OCI-LY3 (cell line): ENCODE data around the gene TMPRSS13.

Experiments used
- H2AFZ ChIP-seq: fragments of 200-600, 300-600 bp; shearing (Covaris generic); 2 replicates; pipeline ENCODE4 v1.6.0; 2014; ENCODE audit warnings: antibody characterized with exemption, low read depth, low read length
- H3K27ac ChIP-seq: fragments of 200-600, 300-600 bp; sonication (generic); 2 replicates; pipeline ENCODE4 v1.5.1; 2014; ENCODE audit warnings: mild to moderate bottlenecking, low read length, moderate library complexity, mixed read lengths
- H3K27me3 ChIP-seq: fragments of 200-600, 300-600 bp; sonication (generic); 2 replicates; pipeline ENCODE4 v1.6.1; 2014; ENCODE audit warnings: low read depth, low read length, mixed read lengths
- H3K36me3 ChIP-seq: fragments of 200-600, 300-600 bp; sonication (generic); replicated peaks from 2 replicates; pipeline ENCODE3; 2014; ENCODE audit warnings: low read depth, low read length, mixed read lengths
- H3K4me1 ChIP-seq: fragments of 300-600, 200-600 bp; sonication (generic); 2 replicates; pipeline ENCODE4 v1.6.1; 2014; ENCODE audit warnings: low read length, mixed read lengths
- H3K4me2 ChIP-seq: fragments of 200-600, 300-600 bp; sonication (generic); 2 replicates; pipeline ENCODE4 v1.6.1; 2014; ENCODE audit warnings: low read length, mixed read lengths
- H3K4me3 ChIP-seq: fragments of 300-600, 200-600 bp; sonication (generic); 2 replicates; pipeline ENCODE4 v1.5.1; 2014; ENCODE audit warnings: antibody characterized with exemption, mild to moderate bottlenecking, low read length, moderate library complexity
- H3K79me2 ChIP-seq: fragments of 300-600, 200-600 bp; shearing (Covaris generic); 2 replicates; pipeline ENCODE4 v1.6.1; 2014; ENCODE audit warnings: mild to moderate bottlenecking, low read length, mixed read lengths
- H3K9ac ChIP-seq: fragments of 300-600, 200-600 bp; shearing (Covaris generic); 2 replicates; pipeline ENCODE4 v1.6.0; 2014; ENCODE audit warnings: mild to moderate bottlenecking, low read length, moderate library complexity
- H3K9me3 ChIP-seq: fragments of 200-600, 300-600 bp; shearing (Covaris generic); 2 replicates; pipeline ENCODE4 v1.6.1; 2014; ENCODE audit warnings: low read length, mixed read lengths; ENCODE audit not compliant: insufficient read depth
- H4K20me1 ChIP-seq: fragments of 200-600, 300-600 bp; sonication (generic); 2 replicates; pipeline ENCODE4 v1.6.1; 2016; ENCODE audit warnings: low read length, mixed read lengths; ENCODE audit not compliant: insufficient read depth
- CTCF ChIP-seq: fragments of 200-600, 300-600 bp; sonication (generic); IDR thresholded peaks from 2 replicates; pipeline ENCODE4 v1.5.1; 2014; ENCODE audit warnings: antibody characterized with exemption, low read length, low read depth
- EZH2phosphoT487 ChIP-seq: fragments of 200-600 bp; shearing (Covaris generic); IDR thresholded peaks from 2 replicates; pipeline ENCODE4 v1.6.1; 2018; ENCODE audit warnings: antibody characterized with exemption, mixed run types, low read depth

Gene TMPRSS13

GRCh38 chr11:117859061-117859460, 70.1 kb downstream of the TMPRSS13 start:
- no peak overlapping the region for H3K9ac ChIP-seq
- H3K4me1 ChIP-seq = no peaks in the 10 kb centered on the region
- no peak overlapping the region for H2AFZ ChIP-seq
- no peaks in the 10 kb centered on the region for H4K20me1 ChIP-seq
- no peaks in the 10 kb centered on the region for H3K27me3 ChIP-seq
- TF ChIP-seq EZH2phosphoT487 (no peak), CTCF (no peak)
- H3K9me3 ChIP-seq = no peaks in the 10 kb centered on the region
- H3K4me3 ChIP-seq = no peak overlapping the region
- no peak overlapping the region for H3K4me2 ChIP-seq
- no peaks in the 10 kb centered on the region for H3K79me2 ChIP-seq
- no peaks in the 10 kb centered on the region for H3K36me3 ChIP-seq
- H3K27ac ChIP-seq = no peak overlapping the region

GRCh38 chr11:117857734-117858414, 71.3 kb downstream of the TMPRSS13 start:
- Histone ChIP-seq H2AFZ (no peak overlapping the region), H3K27me3 (no peaks in the 10 kb centered on the region), H3K4me2 (no peak overlapping the region), H4K20me1 (no peaks in the 10 kb centered on the region), H3K36me3 (no peaks in the 10 kb centered on the region), H3K9ac (no peak overlapping the region), H3K9me3 (peaks cover under 1% of the 10 kb centered on the region; the same call in 1 of the 2 replicates), H3K79me2 (no peaks in the 10 kb centered on the region), H3K4me3 (no peak overlapping the region), H3K4me1 (no peaks in the 10 kb centered on the region), H3K27ac (no peak overlapping the region)
- TF ChIP-seq CTCF (no peak), EZH2phosphoT487 (no peak)

GRCh38 chr11:117855912-117856651, 73.1 kb downstream of the TMPRSS13 start:
- Histone ChIP-seq H3K36me3 (no peaks in the 10 kb centered on the region), H3K9me3 (peaks cover 12% of the 10 kb centered on the region; the same call in 1 of the 2 replicates), H3K27me3 (no peaks in the 10 kb centered on the region), H3K9ac (no peak overlapping the region), H3K4me1 (no peaks in the 10 kb centered on the region), H3K4me2 (no peak overlapping the region), H4K20me1 (no peaks in the 10 kb centered on the region), H3K79me2 (no peaks in the 10 kb centered on the region), H2AFZ (no peak overlapping the region), H3K27ac (no peak overlapping the region), H3K4me3 (no peak overlapping the region)
- TF ChIP-seq CTCF (no peak), EZH2phosphoT487 (no peak)

- Histone ChIP-seq H3K9me3 (peaks cover 12% of the 10 kb centered on the region; the same call in 1 of the 2 replicates), H3K4me3 (no peak overlapping the region), H3K4me1 (no peaks in the 10 kb centered on the region), H3K27ac (no peak overlapping the region), H3K36me3 (no peaks in the 10 kb centered on the region), H2AFZ (no peak overlapping the region), H4K20me1 (no peaks in the 10 kb centered on the region), H3K79me2 (no peaks in the 10 kb centered on the region), H3K27me3 (no peaks in the 10 kb centered on the region), H3K4me2 (no peak overlapping the region), H3K9ac (no peak overlapping the region)
- TF ChIP-seq EZH2phosphoT487 (no peak), CTCF (no peak)
Measured at GRCh38 chr11:117855186-117855845, 73.9 kb downstream of the TMPRSS13 start.
